ENCODE measurements around the gene APC2.
"Not testable (repeated sequence)": the region's sequence is repeated elsewhere in the genome, so short reads cannot be mapped to it uniquely, and the experiment has no call there.

The APC2 gene

GRCh38 chr19:1410136-1410786, 39.7 kb upstream of the APC2 start:
- Histone ChIP-seq H3K4me1 (ENCODE audit: insufficient read depth, low read length) (peaks cover 9% of the 10 kb centered on the region; the same call in 1 of the 2 replicates), H3K9me3 (ENCODE audit: control insufficient read depth, insufficient read depth, low read length) (no peaks in the 10 kb centered on the region), H3K36me3 (ENCODE audit: insufficient read depth, low read length) (no peaks in the 10 kb centered on the region; the same call in 1 of the 2 replicates), H3K9ac (ENCODE audit: low read depth, low read length) (no peak overlapping the region)

- Histone ChIP-seq H3K9ac (ENCODE audit: low read depth, low read length) (no peak overlapping the region), H3K4me1 (ENCODE audit: insufficient read depth, low read length) (peaks cover 12% of the 10 kb centered on the region), H3K9me3 (ENCODE audit: control insufficient read depth, insufficient read depth, low read length) (no peaks in the 10 kb centered on the region), H3K36me3 (ENCODE audit: insufficient read depth, low read length) (no peaks in the 10 kb centered on the region; the same call in 1 of the 2 replicates)
Observed at GRCh38 chr19:1410789-1411188, 39.1 kb upstream of the APC2 start.

DNA sequence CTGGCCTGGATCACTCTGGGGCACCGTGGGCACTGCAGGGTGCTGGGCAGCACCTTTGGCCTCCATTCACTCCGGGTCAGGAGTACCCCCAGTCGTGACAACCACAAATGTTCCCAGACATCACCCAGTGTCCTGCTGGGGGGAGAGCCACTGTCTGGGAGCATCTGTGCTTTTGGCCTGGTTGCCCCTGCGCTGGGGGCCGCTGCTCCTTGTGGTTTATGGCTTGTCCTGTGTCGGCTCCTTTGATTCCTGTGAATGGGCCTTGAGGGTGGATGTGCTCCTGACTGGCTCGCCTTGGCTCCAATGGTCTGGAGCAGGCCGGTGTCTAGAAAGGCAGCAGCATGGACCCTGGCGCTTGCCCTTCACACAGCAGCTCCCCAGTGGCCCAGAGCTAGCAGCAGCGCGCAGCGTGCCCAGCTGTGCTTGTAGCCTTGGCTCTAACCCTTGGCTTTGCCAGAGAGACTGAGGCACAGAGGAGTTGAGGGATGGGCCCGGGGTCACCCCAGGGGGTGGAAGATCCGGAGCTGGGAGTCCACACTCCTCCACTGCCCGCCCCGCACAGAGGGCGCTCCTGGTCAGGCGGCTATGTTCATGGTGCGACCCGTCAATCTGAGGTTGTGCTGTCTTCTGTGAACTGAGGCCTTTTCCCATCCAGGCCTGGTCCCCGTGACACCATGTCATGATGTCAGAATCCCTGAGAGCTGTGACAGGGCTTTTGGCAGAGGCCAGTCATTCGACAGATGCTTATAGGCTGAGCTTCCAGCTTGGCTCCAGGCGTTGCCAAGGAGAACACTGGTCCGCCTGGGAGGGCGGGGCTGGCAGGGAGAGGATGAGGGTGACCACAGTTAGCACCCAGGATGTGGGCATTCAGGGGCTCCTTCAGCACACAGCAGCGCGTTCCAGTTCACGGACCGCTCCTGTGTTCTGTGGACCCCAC, 38.4 kb upstream of the APC2 start:
- H3K4me1 ChIP-seq (ENCODE audit: insufficient read depth, low read length), result peaks cover 20% of the 10 kb centered on the region
- no peaks in the 10 kb centered on the region for H3K9me3 ChIP-seq (ENCODE audit: control insufficient read depth, insufficient read depth, low read length)
- H3K9ac ChIP-seq (ENCODE audit: low read depth, low read length), result no peak overlapping the region
- no peaks in the 10 kb centered on the region; the same call in 1 of the 2 replicates for H3K36me3 ChIP-seq (ENCODE audit: insufficient read depth, low read length)

DNA sequence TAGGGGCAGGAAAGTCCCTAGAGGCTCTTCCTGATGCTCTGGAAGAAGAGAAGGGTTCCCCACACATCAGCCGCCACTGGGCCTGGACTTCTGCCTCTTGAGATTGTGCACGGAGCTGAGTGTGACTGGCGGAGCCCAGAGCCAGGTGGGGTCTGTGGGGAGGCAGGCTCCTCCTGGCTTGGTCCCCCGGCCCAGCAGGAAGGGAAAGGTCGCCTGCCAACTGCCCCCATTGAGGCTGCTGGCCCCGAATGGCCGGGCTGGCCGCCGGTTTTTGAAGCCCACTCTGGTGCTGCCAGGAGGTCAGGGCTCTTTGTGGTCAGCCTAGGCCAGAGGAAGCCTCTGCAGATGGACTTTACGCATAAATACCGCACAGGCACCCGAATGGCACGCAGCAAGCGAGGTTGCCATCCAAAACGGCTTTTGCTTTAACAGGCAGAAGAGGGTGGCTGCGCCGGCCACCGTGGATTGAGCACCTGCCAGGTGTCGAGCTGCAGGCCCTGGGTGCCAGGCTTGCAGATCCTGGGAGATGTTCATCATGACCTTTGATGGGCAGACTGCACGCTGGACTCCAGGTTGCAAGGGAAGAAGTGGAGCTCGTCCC, 37.5 kb upstream of the APC2 start:
- no peaks in the 10 kb centered on the region; the same call in 1 of the 2 replicates for H3K36me3 ChIP-seq (ENCODE audit: insufficient read depth, low read length)
- no peaks in the 10 kb centered on the region for H3K9me3 ChIP-seq (ENCODE audit: control insufficient read depth, insufficient read depth, low read length)
- peaks cover 20% of the 10 kb centered on the region for H3K4me1 ChIP-seq (ENCODE audit: insufficient read depth, low read length)
- H3K9ac ChIP-seq (ENCODE audit: low read depth, low read length), result no peak overlapping the region

- H3K4me1 ChIP-seq (ENCODE audit: insufficient read depth, low read length), result peaks cover 20% of the 10 kb centered on the region
Observed at GRCh38 chr19:1412995-1413800, 36.7 kb upstream of the APC2 start.

GRCh38 chr19:1416014-1416841, 33.7 kb upstream of the APC2 start:
- H3K4me1 ChIP-seq (ENCODE audit: insufficient read depth, low read length), result peaks cover 15% of the 10 kb centered on the region
- H3K9me3 ChIP-seq (ENCODE audit: control insufficient read depth, insufficient read depth, low read length), result no peaks in the 10 kb centered on the region
- peak overlapping the region; percentile 17; the same call in 1 of the 2 replicates for H3K9ac ChIP-seq (ENCODE audit: low read depth, low read length)
- H3K36me3 ChIP-seq (ENCODE audit: insufficient read depth, low read length), result peaks cover 2% of the 10 kb centered on the region

More at GRCh38 chr19:1412995-1413800, 36.7 kb upstream of the APC2 start:
- no peaks in the 10 kb centered on the region; the same call in 1 of the 2 replicates for H3K36me3 ChIP-seq (ENCODE audit: insufficient read depth, low read length)
- H3K9ac ChIP-seq (ENCODE audit: low read depth, low read length), result no peak overlapping the region
- H3K9me3 ChIP-seq (ENCODE audit: control insufficient read depth, insufficient read depth, low read length), result no peaks in the 10 kb centered on the region

- Histone ChIP-seq H3K4me1 (ENCODE audit: insufficient read depth, low read length) (peaks cover 15% of the 10 kb centered on the region), H3K36me3 (ENCODE audit: insufficient read depth, low read length) (peaks cover 2% of the 10 kb centered on the region), H3K9me3 (ENCODE audit: control insufficient read depth, insufficient read depth, low read length) (no peaks in the 10 kb centered on the region), H3K9ac (ENCODE audit: low read depth, low read length) (no peak overlapping the region)
Observed at GRCh38 chr19:1417145-1417544, 32.8 kb upstream of the APC2 start.

- peaks cover 2% of the 10 kb centered on the region for H3K36me3 ChIP-seq (ENCODE audit: insufficient read depth, low read length)
- no peaks in the 10 kb centered on the region for H3K9me3 ChIP-seq (ENCODE audit: control insufficient read depth, insufficient read depth, low read length)
- no peak overlapping the region for H3K9ac ChIP-seq (ENCODE audit: low read depth, low read length)
- peaks cover 15% of the 10 kb centered on the region for H3K4me1 ChIP-seq (ENCODE audit: insufficient read depth, low read length)
Observed at GRCh38 chr19:1417681-1418495, 32.0 kb upstream of the APC2 start.

GRCh38 chr19:1418496-1418775, 31.5 kb upstream of the APC2 start:
- H3K4me1 ChIP-seq (ENCODE audit: insufficient read depth, low read length), result peaks cover 15% of the 10 kb centered on the region
- peaks cover 6% of the 10 kb centered on the region for H3K36me3 ChIP-seq (ENCODE audit: insufficient read depth, low read length)
- no peaks in the 10 kb centered on the region for H3K9me3 ChIP-seq (ENCODE audit: control insufficient read depth, insufficient read depth, low read length)
- H3K9ac ChIP-seq (ENCODE audit: low read depth, low read length), result no peak overlapping the region

DNA sequence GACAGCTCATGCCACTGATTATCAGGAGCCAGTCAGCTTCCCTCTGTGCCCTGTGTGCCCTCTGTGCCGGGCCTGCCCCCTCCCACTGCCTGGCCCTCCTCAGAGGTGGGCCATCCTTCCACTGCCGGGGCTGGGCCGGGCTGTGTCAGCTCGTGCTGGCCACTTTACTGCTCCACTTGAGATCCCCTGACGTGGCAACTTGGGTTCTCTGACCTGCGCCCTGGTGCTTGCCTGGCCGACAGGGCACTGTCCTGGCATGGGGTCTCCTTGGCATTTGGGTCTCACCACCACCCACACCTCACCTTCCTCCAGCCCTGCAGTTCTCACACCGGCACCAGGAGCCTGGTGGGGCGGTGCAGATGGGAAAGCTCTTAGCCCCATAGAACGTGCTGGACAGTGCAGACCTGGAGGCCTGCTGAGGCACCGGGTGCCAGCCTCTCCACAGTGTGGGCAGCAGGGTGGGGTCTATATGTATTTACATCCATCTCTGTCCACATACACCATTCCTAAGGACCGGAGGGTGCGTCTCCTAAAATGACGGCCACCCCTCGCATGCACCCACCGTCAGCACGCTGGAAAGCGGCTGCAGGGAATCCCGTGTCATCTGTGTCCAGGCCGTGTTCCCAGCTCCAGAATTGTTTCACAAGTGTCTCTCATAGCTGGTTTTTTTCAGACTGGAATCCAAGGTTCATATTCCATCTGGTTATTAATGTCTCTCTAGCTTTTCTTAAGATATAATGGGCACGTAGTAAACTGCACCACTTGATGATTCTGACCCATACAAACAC, 30.8 kb upstream of the APC2 start:
- H3K4me1 ChIP-seq (ENCODE audit: insufficient read depth, low read length), result peaks cover 15% of the 10 kb centered on the region
- H3K9me3 ChIP-seq (ENCODE audit: control insufficient read depth, insufficient read depth, low read length), result no peaks in the 10 kb centered on the region
- H3K36me3 ChIP-seq (ENCODE audit: insufficient read depth, low read length), result peaks cover 11% of the 10 kb centered on the region
- H3K9ac ChIP-seq (ENCODE audit: low read depth, low read length), result no peak overlapping the region

- peaks cover 11% of the 10 kb centered on the region for H3K36me3 ChIP-seq (ENCODE audit: insufficient read depth, low read length)
- H3K9ac ChIP-seq (ENCODE audit: low read depth, low read length), result not testable (repeated sequence)
Observed at GRCh38 chr19:1420085-1420484, 29.8 kb upstream of the APC2 start.

GRCh38 chr19:1420590-1420989, 29.3 kb upstream of the APC2 start:
- H3K36me3 ChIP-seq (ENCODE audit: insufficient read depth, low read length), result peaks cover 14% of the 10 kb centered on the region
- no peak overlapping the region for H3K9ac ChIP-seq (ENCODE audit: low read depth, low read length)
- H3K9me3 ChIP-seq (ENCODE audit: control insufficient read depth, insufficient read depth, low read length), result no peaks in the 10 kb centered on the region
- peaks cover 9% of the 10 kb centered on the region for H3K4me1 ChIP-seq (ENCODE audit: insufficient read depth, low read length)

More at GRCh38 chr19:1420085-1420484, 29.8 kb upstream of the APC2 start:
- H3K4me1 ChIP-seq (ENCODE audit: insufficient read depth, low read length), result peaks cover 12% of the 10 kb centered on the region
- not testable (repeated sequence) for H3K9me3 ChIP-seq (ENCODE audit: control insufficient read depth, insufficient read depth, low read length)

Measured in ES-I3 (cell line).